Neural cell (in vitro differentiated cells): Measurements from ENCODE around the gene SCUBE2. TPM values are rescaled to one million over a fixed set of nuclear protein-coding genes. Genes with fewer than 3 reads are reported as not detected.

Experiments
- H2AFZ ChIP-seq: fragments of 200-600, 300-800 bp; sonication (generic), shearing (Covaris generic); 2 replicates; pipeline ENCODE4 v1.6.0; 2014; ENCODE audit warnings: low read depth, mild to moderate bottlenecking, antibody characterized with exemption, low read length, moderate library complexity
- H3F3A ChIP-seq: fragments of 200-600 bp; shearing (Covaris generic); 2 replicates; pipeline ENCODE4 v1.6.1; 2016; ENCODE audit warnings: mild to moderate bottlenecking, moderate library complexity, mixed read lengths, antibody characterized with exemption, low read length; ENCODE audit not compliant: insufficient read depth, poor library complexity, severe bottlenecking
- H3K27ac ChIP-seq: fragments of 200-600, 300-800 bp; sonication (generic), shearing (Covaris generic); 2 replicates; pipeline ENCODE4 v1.5.1; 2014; ENCODE audit warnings: mild to moderate bottlenecking, low read length, moderate library complexity
- H3K27me3 ChIP-seq: fragments of 300-800, 200-600 bp; sonication (generic), shearing (Covaris generic); 2 replicates; pipeline ENCODE4 v1.6.0; 2014; ENCODE audit warnings: mild to moderate bottlenecking, low read depth, low read length, moderate library complexity; ENCODE audit not compliant: insufficient read depth
- H3K36me3 ChIP-seq: fragments of 300-800, 200-600 bp; sonication (generic), shearing (Covaris generic); 2 replicates; pipeline ENCODE4 v1.5.1; 2014; ENCODE audit warnings: mild to moderate bottlenecking, antibody characterized with exemption, low read length, moderate library complexity; ENCODE audit not compliant: insufficient read depth
- H3K4me2 ChIP-seq: fragments of 300-800, 200-600 bp; sonication (generic), shearing (Covaris generic); 2 replicates; pipeline ENCODE4 v1.6.0; 2014; ENCODE audit warnings: mild to moderate bottlenecking, low read length
- H3K4me3 ChIP-seq: fragments of 300-800, 200-600 bp; sonication (generic), shearing (Covaris generic); 2 replicates; pipeline ENCODE4 v1.5.1; 2014; ENCODE audit warnings: mild to moderate bottlenecking, low read length, moderate library complexity
- H3K79me2 ChIP-seq: fragments of 200-600 bp; shearing (Covaris generic); replicated peaks from 2 replicates; pipeline ENCODE4 v1.6.0; 2014; ENCODE audit warnings: mild to moderate bottlenecking, low read length, moderate library complexity; ENCODE audit not compliant: insufficient read depth
- H3K9ac ChIP-seq: fragments of 300-800, 200-600 bp; sonication (generic), shearing (Covaris generic); 2 replicates; pipeline ENCODE4 v1.6.1; 2016; ENCODE audit warnings: mild to moderate bottlenecking, low read length, mixed read lengths
- H3K9me2 ChIP-seq: fragments of 200-600 bp; shearing (Covaris generic); 2 replicates; pipeline ENCODE4 v1.6.1; 2016; ENCODE audit warnings: mild to moderate bottlenecking, low read length, mixed read lengths; ENCODE audit not compliant: insufficient read depth
- H3K9me3 ChIP-seq: fragments of 200-600, 300-800 bp; sonication (generic), shearing (Covaris generic); 2 replicates; pipeline ENCODE4 v1.6.1; 2016; ENCODE audit warnings: mild to moderate bottlenecking, mixed run types, low read length, moderate library complexity, mixed read lengths
- H4K20me1 ChIP-seq: fragments of 200-600 bp; shearing (Covaris generic); 2 replicates; pipeline ENCODE4 v1.6.1; 2016; ENCODE audit warnings: mild to moderate bottlenecking, mixed run types; ENCODE audit not compliant: insufficient read depth
- EP300 ChIP-seq: fragments of 450-650 bp; conservative IDR thresholded peaks from 2 replicates; pipeline ENCODE4 v1.6.1; 2014; ENCODE audit warnings: antibody characterized with exemption, mild to moderate bottlenecking, moderate library complexity; ENCODE audit not compliant: poor library complexity, severe bottlenecking
- EZH2 ChIP-seq: fragments of 200-600, 300-800 bp; shearing (Covaris generic), sonication (generic); IDR thresholded peaks from 2 replicates; pipeline ENCODE4 v1.6.1; 2014; ENCODE audit warnings: antibody characterized with exemption, low read length, borderline replicate concordance, mild to moderate bottlenecking; ENCODE audit not compliant: insufficient read depth, poor library complexity, severe bottlenecking
- MXI1 ChIP-seq: fragments of 450-650 bp; conservative IDR thresholded peaks from 2 replicates; pipeline ENCODE4 v1.6.1; 2014; ENCODE audit warnings: antibody characterized with exemption, mild to moderate bottlenecking; ENCODE audit not compliant: poor library complexity, severe bottlenecking
- POLR2AphosphoS5 ChIP-seq: IDR thresholded peaks from 2 replicates; pipeline ENCODE4 v1.6.1; 2012
- RAD21 ChIP-seq: fragments of 450-650 bp; conservative IDR thresholded peaks from 2 replicates; pipeline ENCODE4 v1.6.1; 2014; ENCODE audit warnings: antibody characterized with exemption, mild to moderate bottlenecking, moderate library complexity
- SMC3 ChIP-seq: fragments of 450-650 bp; conservative IDR thresholded peaks from 2 replicates; pipeline ENCODE4 v1.6.1; 2014; ENCODE audit warnings: antibody characterized with exemption, mild to moderate bottlenecking, moderate library complexity; ENCODE audit not compliant: poor library complexity
- TAF1 ChIP-seq: IDR thresholded peaks from 2 replicates; pipeline ENCODE4 v1.6.1; 2012; ENCODE audit warnings: low read depth
- polyA plus RNA-seq: library from polyadenylated mRNA; depleted of rRNA; stranded (reverse); fragments of >200 nt; gene quantifications from 2 replicates; pipeline ENCODE4 v1.2.3, GENCODE V29; 2014
- TF ChIP-seq, protein P1 (sequence below): fragments of 450-650 bp; IDR thresholded peaks from 2 replicates; pipeline ENCODE4 v1.5.1; 2014; ENCODE audit warnings: antibody characterized with exemption, mild to moderate bottlenecking, moderate library complexity; ENCODE audit not compliant: poor library complexity, severe bottlenecking
- TF ChIP-seq, protein P2 (sequence below): IDR thresholded peaks from 2 replicates; pipeline ENCODE4 v1.6.1; 2012; ENCODE audit warnings: borderline replicate concordance

SCUBE2 gene
- polyA plus RNA-seq, 1 donor from 2014 or later, result 2.6 TPM

DNA sequence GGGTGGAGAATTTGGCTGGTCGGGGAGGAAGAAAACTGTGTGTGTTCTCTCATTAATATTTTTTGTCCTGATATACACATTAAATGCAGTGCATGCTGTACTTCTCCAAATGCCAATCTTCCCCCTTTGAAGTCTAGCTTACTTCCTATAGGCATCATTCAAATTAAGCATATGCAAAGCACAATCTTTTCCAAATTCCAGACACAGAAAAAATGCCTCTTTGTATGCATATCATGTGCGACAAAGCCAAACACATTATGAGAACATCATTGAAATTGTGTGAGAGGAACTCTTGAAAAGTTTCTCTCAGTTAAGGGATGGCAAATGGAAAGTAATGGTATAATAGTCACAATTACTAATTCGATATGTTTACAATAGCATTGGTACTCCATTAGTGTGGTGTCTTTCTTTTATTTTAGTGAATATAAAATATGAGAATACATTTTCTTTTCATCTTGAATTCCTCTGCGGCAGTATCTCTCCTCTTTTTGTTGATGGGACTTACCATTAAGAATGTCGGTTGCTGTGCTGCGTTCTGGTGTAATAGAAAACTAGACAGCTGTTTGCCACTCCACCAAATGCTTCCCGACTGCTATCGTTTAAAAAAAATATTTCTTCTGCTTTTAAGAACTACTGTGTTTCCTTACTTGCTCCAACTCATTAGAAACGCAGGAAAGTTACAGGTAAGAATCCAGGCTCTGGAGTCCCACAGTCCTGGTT is 68.3 kb downstream of the SCUBE2 start:
- Histone ChIP-seq H3K36me3 (no peaks in the 10 kb centered on the region), H3F3A (no peaks in the 10 kb centered on the region), H3K27ac (no peak overlapping the region), H3K9ac (no peak overlapping the region), H3K9me2 (no peaks in the 10 kb centered on the region), H3K79me2 (no peaks in the 10 kb centered on the region), H3K27me3 (no peaks in the 10 kb centered on the region), H4K20me1 (no peaks in the 10 kb centered on the region), H3K9me3 (no peaks in the 10 kb centered on the region), H3K4me2 (no peak overlapping the region), H3K4me3 (no peak overlapping the region), H2AFZ (no peak overlapping the region)
- TF ChIP-seq EZH2, result no peak
- no peak for TF ChIP-seq MXI1
- no peak for TF ChIP-seq EP300
- no peak for TF ChIP-seq POLR2AphosphoS5
- TF ChIP-seq, protein P1, sequence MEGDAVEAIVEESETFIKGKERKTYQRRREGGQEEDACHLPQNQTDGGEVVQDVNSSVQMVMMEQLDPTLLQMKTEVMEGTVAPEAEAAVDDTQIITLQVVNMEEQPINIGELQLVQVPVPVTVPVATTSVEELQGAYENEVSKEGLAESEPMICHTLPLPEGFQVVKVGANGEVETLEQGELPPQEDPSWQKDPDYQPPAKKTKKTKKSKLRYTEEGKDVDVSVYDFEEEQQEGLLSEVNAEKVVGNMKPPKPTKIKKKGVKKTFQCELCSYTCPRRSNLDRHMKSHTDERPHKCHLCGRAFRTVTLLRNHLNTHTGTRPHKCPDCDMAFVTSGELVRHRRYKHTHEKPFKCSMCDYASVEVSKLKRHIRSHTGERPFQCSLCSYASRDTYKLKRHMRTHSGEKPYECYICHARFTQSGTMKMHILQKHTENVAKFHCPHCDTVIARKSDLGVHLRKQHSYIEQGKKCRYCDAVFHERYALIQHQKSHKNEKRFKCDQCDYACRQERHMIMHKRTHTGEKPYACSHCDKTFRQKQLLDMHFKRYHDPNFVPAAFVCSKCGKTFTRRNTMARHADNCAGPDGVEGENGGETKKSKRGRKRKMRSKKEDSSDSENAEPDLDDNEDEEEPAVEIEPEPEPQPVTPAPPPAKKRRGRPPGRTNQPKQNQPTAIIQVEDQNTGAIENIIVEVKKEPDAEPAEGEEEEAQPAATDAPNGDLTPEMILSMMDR, result no peak
- no peak for TF ChIP-seq SMC3
- TF ChIP-seq, protein P2, sequence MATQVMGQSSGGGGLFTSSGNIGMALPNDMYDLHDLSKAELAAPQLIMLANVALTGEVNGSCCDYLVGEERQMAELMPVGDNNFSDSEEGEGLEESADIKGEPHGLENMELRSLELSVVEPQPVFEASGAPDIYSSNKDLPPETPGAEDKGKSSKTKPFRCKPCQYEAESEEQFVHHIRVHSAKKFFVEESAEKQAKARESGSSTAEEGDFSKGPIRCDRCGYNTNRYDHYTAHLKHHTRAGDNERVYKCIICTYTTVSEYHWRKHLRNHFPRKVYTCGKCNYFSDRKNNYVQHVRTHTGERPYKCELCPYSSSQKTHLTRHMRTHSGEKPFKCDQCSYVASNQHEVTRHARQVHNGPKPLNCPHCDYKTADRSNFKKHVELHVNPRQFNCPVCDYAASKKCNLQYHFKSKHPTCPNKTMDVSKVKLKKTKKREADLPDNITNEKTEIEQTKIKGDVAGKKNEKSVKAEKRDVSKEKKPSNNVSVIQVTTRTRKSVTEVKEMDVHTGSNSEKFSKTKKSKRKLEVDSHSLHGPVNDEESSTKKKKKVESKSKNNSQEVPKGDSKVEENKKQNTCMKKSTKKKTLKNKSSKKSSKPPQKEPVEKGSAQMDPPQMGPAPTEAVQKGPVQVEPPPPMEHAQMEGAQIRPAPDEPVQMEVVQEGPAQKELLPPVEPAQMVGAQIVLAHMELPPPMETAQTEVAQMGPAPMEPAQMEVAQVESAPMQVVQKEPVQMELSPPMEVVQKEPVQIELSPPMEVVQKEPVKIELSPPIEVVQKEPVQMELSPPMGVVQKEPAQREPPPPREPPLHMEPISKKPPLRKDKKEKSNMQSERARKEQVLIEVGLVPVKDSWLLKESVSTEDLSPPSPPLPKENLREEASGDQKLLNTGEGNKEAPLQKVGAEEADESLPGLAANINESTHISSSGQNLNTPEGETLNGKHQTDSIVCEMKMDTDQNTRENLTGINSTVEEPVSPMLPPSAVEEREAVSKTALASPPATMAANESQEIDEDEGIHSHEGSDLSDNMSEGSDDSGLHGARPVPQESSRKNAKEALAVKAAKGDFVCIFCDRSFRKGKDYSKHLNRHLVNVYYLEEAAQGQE, result no peak
- no peak for TF ChIP-seq TAF1
- TF ChIP-seq RAD21, result no peak

DNA sequence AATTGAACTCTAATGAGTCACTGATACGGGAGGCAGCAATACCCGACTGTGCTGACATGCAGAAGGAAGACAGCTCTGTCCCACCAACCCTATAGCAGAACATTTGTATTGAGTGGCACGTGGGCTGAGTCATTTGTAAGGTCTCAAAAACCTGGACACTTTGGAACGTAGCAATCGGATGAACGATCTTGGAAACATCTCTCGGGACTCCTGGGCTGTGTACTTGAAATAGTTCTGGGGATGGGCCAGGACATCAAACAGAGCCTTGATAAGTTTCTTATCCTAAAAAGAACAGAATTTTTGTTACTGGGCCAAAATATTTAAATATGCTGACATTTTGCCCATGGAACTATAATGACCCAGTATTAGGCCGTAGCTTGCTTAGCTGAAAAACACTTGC is 70.5 kb downstream of the SCUBE2 start:
- Histone ChIP-seq H3K27ac (no peak overlapping the region), H3K4me3 (no peak overlapping the region), H3K9me2 (no peaks in the 10 kb centered on the region), H3K79me2 (no peaks in the 10 kb centered on the region), H3K36me3 (no peaks in the 10 kb centered on the region), H3K4me2 (no peak overlapping the region), H3K27me3 (no peaks in the 10 kb centered on the region), H4K20me1 (no peaks in the 10 kb centered on the region), H3K9me3 (no peaks in the 10 kb centered on the region), H3F3A (no peaks in the 10 kb centered on the region), H2AFZ (no peak overlapping the region), H3K9ac (no peak overlapping the region)
- no peak for TF ChIP-seq RAD21
- no peak for TF ChIP-seq POLR2AphosphoS5
- no peak for TF ChIP-seq EZH2
- TF ChIP-seq, protein P2, result no peak
- no peak for TF ChIP-seq SMC3
- TF ChIP-seq TAF1, result no peak
- no peak for TF ChIP-seq MXI1
- TF ChIP-seq, protein P1, result no peak
- no peak for TF ChIP-seq EP300
